K562 (cell line): ENCODE results near the gene RBBP4. TPM values are rescaled to one million over a fixed set of nuclear protein-coding genes. Genes with fewer than 3 reads are reported as not detected.

Experiments used
- ATAC-seq: fragments of 200-7000 bp; cut with Tn5 transposase; 3 replicates; pipeline ENCODE4 v1.9.1; 2020; ENCODE audit warnings: moderate library complexity
- BruUV-seq: library from RNA; stranded (reverse); fragments of 400-500 nt; replicated peaks from 2 replicates; lab custom pipeline; 2021; lab: Mats Ljungman, UMichigan
- CTCF ChIA-PET: fragments of 300-600 bp; formaldehyde crosslinking; extraction: SDS; loops from one replicate; lab custom pipeline; 2021; ENCODE audit warnings: low intra/inter-chr PET ratio; lab: Yijun Ruan, JAX
- POLR2A ChIA-PET: fragments of 300-600, 350-650 bp; sonication (Branson Sonifier 250); formaldehyde crosslinking; extraction: SDS; loops from one replicate; lab custom pipeline; 2021; ENCODE audit warnings: antibody characterized with exemption, inconsistent platforms; lab: Yijun Ruan, JAX
- DNase-seq, 4 experiments: peaks; one replicate each; pipeline versions ENCODE4 v3.0.0 to v3.0.0-alpha.2; 2011 to 2018; ENCODE audit warnings: low spot score in 3 of 4, mixed read lengths in 3 of 4; ENCODE audit errors: extremely low read depth in 1 of 4
- FAIRE-seq: peaks from 2 replicates; lab custom pipeline; 2011; peaks lifted over from hg19 to GRCh38; lab: Jason Lieb, UNC
- H2AFZ ChIP-seq: 2 replicates; pipeline ENCODE4 v1.6.0; 2011; ENCODE audit warnings: low read depth, low read length, control low read depth, inconsistent platforms
- H3K27ac ChIP-seq: fragments of 200-600 bp; 3 replicates; pipeline ENCODE4 v1.8.0; 2011; ENCODE audit warnings: low read depth, mild to moderate bottlenecking, control low read depth, inconsistent platforms, low read length, moderate library complexity, mixed read lengths; ENCODE audit errors: extremely low read depth
- H3K27me3 ChIP-seq, 2 experiments: fragments of 300-600 bp in 1 of 2; 2 replicates in 1 of 2; 3 replicates in 1 of 2; pipeline versions ENCODE4 v1.6.0 to v1.8.0; 2011; ENCODE audit warnings: inconsistent platforms in 2 of 2, low read length in 2 of 2, mild to moderate bottlenecking in 1 of 2, mixed read lengths in 1 of 2, moderate library complexity in 1 of 2; ENCODE audit not compliant: control insufficient read depth in 2 of 2, insufficient read depth in 2 of 2
- H3K36me3 ChIP-seq: fragments of 300-600 bp; 3 replicates; pipeline ENCODE4 v1.8.0; 2011; ENCODE audit warnings: mild to moderate bottlenecking, low read length, inconsistent platforms; ENCODE audit not compliant: control insufficient read depth, insufficient read depth
- H3K4me1 ChIP-seq, 2 experiments: fragments of 200-600 bp in 1 of 2; replicated peaks in 1 of 2; 2 replicates in 1 of 2; 3 replicates in 1 of 2; pipeline versions ENCODE4 v1.5.1 to v1.8.0; 2011; ENCODE audit warnings: inconsistent platforms in 2 of 2, low read length in 2 of 2, mild to moderate bottlenecking in 1 of 2, mixed read lengths in 1 of 2, moderate library complexity in 1 of 2; ENCODE audit not compliant: control insufficient read depth in 2 of 2, insufficient read depth in 2 of 2
- H3K4me2 ChIP-seq: 2 replicates; pipeline ENCODE4 v1.6.1; 2011; ENCODE audit warnings: low read length, control low read depth, inconsistent platforms, mixed read lengths; ENCODE audit not compliant: insufficient read depth
- H3K4me3 ChIP-seq: fragments of 200-600 bp; sonication (generic), shearing (Covaris generic); 2 replicates; pipeline ENCODE4 v1.5.1; 2016; ENCODE audit warnings: control low read depth, inconsistent platforms
- H3K79me2 ChIP-seq: fragments of 200-600 bp; 3 replicates; pipeline ENCODE4 v1.8.0; 2011; ENCODE audit warnings: low read length, inconsistent platforms; ENCODE audit not compliant: control insufficient read depth, insufficient read depth
- H3K9ac ChIP-seq, 2 experiments: 2 replicates each; pipeline versions ENCODE4 v1.6.0 to v1.6.1; 2011; ENCODE audit warnings: low read depth in 2 of 2, low read length in 2 of 2, control low read depth in 1 of 2, inconsistent platforms in 1 of 2, mild to moderate bottlenecking in 1 of 2, mixed read lengths in 1 of 2; ENCODE audit not compliant: insufficient read depth in 1 of 2
- H3K9me1 ChIP-seq: one replicate; pipeline ENCODE4 v1.6.0; 2011; ENCODE audit warnings: inconsistent platforms, mild to moderate bottlenecking, low read length, moderate library complexity; ENCODE audit not compliant: control insufficient read depth, insufficient read depth
- H3K9me3 ChIP-seq: replicated peaks from 2 replicates; pipeline ENCODE4 v1.5.1; 2011; ENCODE audit warnings: low read depth, low read length, inconsistent platforms; ENCODE audit not compliant: control insufficient read depth, insufficient read depth
- H4K20me1 ChIP-seq: replicated peaks from 2 replicates; pipeline ENCODE4 v1.6.1; 2011; ENCODE audit warnings: low read length, inconsistent platforms, mixed read lengths; ENCODE audit not compliant: control insufficient read depth, insufficient read depth
- ATF2 ChIP-seq: sonication (generic); formaldehyde crosslinking; IDR thresholded peaks from 2 replicates; pipeline ENCODE4 v1.8.1; 2022; ENCODE audit warnings: missing genetic modification reagents
- C11orf30 ChIP-seq: fragments of 450-650 bp; IDR thresholded peaks from 2 replicates; pipeline ENCODE4 v1.6.1; 2016; ENCODE audit warnings: low read depth, mild to moderate bottlenecking
- EP400 ChIP-seq: fragments of 450-650 bp; IDR thresholded peaks from 2 replicates; pipeline ENCODE4 v1.6.1; 2017; ENCODE audit warnings: antibody characterized with exemption, mild to moderate bottlenecking, moderate library complexity
- FOXO4 ChIP-seq: fragments of 450-650 bp; formaldehyde crosslinking; IDR thresholded peaks from 2 replicates; pipeline ENCODE4 v1.4.0; 2020; ENCODE audit warnings: mild to moderate bottlenecking, moderate library complexity
- LCOR ChIP-seq: sonication (generic); formaldehyde crosslinking; IDR thresholded peaks from 2 replicates; pipeline ENCODE4 v1.8.0; 2022; ENCODE audit warnings: mild to moderate bottlenecking, missing genetic modification reagents
- NR0B1 ChIP-seq: fragments of 450-650 bp; IDR thresholded peaks from one replicate; pipeline ENCODE4 v1.6.1; 2018; ENCODE audit warnings: mild to moderate bottlenecking, moderate library complexity; ENCODE audit not compliant: partially characterized antibody
- POLR2A ChIP-seq: fragments of 450-650 bp; conservative IDR thresholded peaks from 2 replicates; pipeline ENCODE4 v1.6.1; 2016
- POLR2AphosphoS2 ChIP-seq: IDR thresholded peaks from 2 replicates; pipeline ENCODE4 v1.6.1; 2012; ENCODE audit warnings: low read length, improper control_type of control experiment
- POLR2AphosphoS5 ChIP-seq: IDR thresholded peaks from 2 replicates; pipeline ENCODE4 v1.6.1; 2011; ENCODE audit warnings: mild to moderate bottlenecking, low read depth, low read length, moderate library complexity; ENCODE audit not compliant: control insufficient read depth, insufficient read depth
- POLR2B ChIP-seq: fragments of 450-650 bp; IDR thresholded peaks from 2 replicates; pipeline ENCODE4 v1.6.1; 2018; ENCODE audit warnings: low read depth; ENCODE audit not compliant: partially characterized antibody
- RBM22 ChIP-seq: fragments of 200-400 bp; formaldehyde crosslinking; IDR thresholded peaks from 2 replicates; pipeline ENCODE4 v1.6.1; 2018; ENCODE audit warnings: low read length, low read depth; ENCODE audit not compliant: poor library complexity, severe bottlenecking
- RCOR1 ChIP-seq, 2 experiments: IDR thresholded peaks; 2 replicates each; pipeline ENCODE4 v1.6.1; 2012; ENCODE audit warnings: low read depth in 2 of 2, low read length in 2 of 2, borderline replicate concordance in 1 of 2, improper control_type of control experiment in 1 of 2
- SIN3B ChIP-seq: fragments of 450-650 bp; IDR thresholded peaks from 2 replicates; pipeline ENCODE4 v1.6.1; 2017; ENCODE audit warnings: low read depth, mild to moderate bottlenecking, moderate library complexity
- SNIP1 ChIP-seq: fragments of 450-650 bp; IDR thresholded peaks from 2 replicates; pipeline ENCODE4 v1.7.1; 2017; ENCODE audit warnings: low read depth, mild to moderate bottlenecking
- SUPT5H ChIP-seq: fragments of 450-650 bp; IDR thresholded peaks from 2 replicates; pipeline ENCODE4 v1.6.1; 2016
- ZNF12 ChIP-seq: sonication (generic); formaldehyde crosslinking; IDR thresholded peaks from 2 replicates; pipeline ENCODE4 v1.4.0; 2020; ENCODE audit warnings: mild to moderate bottlenecking, missing genetic modification reagents
- ZNF316 ChIP-seq: fragments of 450-650 bp; IDR thresholded peaks from 2 replicates; pipeline ENCODE4 v1.6.1; 2016
- WGBS: fragments of 100-300 bp; shearing (Covaris generic); methylation state at CpG from one replicate; pipeline ENCODE4 v1.1.6; 2016; ENCODE audit warnings: low coverage, mixed read lengths; ENCODE audit not compliant: insufficient coverage; ENCODE audit errors: missing lambda C conversion rate; 5-methylcytosine and 5-hydroxymethylcytosine counted together
- in situ Hi-C: fragments of 300-500 bp; cut with MboI; formaldehyde crosslinking; loops from 4 replicates; pipeline ENCODE4 v1.15.0; 2018; ENCODE audit warnings: inconsistent platforms, mixed read lengths
- intact Hi-C: fragments of 100-400 bp; cut with micrococcal nuclease; formaldehyde crosslinking; loops from 2 replicates; pipeline ENCODE4 v1.14.2; 2022
- polyA plus RNA-seq, 8 experiments: library from polyadenylated mRNA; depleted of rRNA in 4 of 8; stranded (reverse) in 5 of 8; unstranded in 3 of 8; fragments of >200 nt; fragmentation: Nextera tagmentation in 2 of 8; fragmentation: Illumina TruSeq in 1 of 8; extraction: Ambion mirVana in 2 of 8; extraction: Trizol in 1 of 8; gene quantifications; 2 replicates each; pipeline versions ENCODE4 v1.2.1 to v1.2.3, GENCODE V29; 2011 to 2014; ENCODE audit warnings: inconsistent platforms in 1 of 8, missing spikeins in 1 of 8
- total RNA-seq, 7 experiments: library from RNA; depleted of rRNA in 6 of 7; stranded (reverse); fragments of >200 nt in 6 of 7; fragmentation: Illumina TruSeq in 2 of 7; extraction: Trizol in 2 of 7; gene quantifications; 2 replicates each; pipeline versions ENCODE4 v1.2.1 to v1.2.3, GENCODE V29; 2011 to 2021; ENCODE audit warnings: low replicate concordance in 1 of 7

The RBBP4 gene
- total and polyA plus RNA-seq, 9 of the 15 experiments (the other 6 are each of a cell fraction or from before 2014, with no cell fraction given): 185 to 409 (median 259) TPM

GRCh38 chr1:32683397-32683796 lies 32.4 kb downstream of the RBBP4 start:
- DNase-seq (no peak), FAIRE-seq (no peak), ATAC-seq (no peak)
- Histone ChIP-seq H3K9ac (no peak overlapping the region), H3K9me1 (no peaks in the 10 kb centered on the region), H3K4me3 (no peak overlapping the region), H3K36me3 (peaks cover 77% of the 10 kb centered on the region), H3K27ac (no peak overlapping the region), H3K4me2 (no peak overlapping the region), H2AFZ (no peak overlapping the region), H4K20me1 (0 out of 2 replicates have a peak, but pooled peaks cover 3% of the 10 kb centered on the region), H3K4me1 (no peaks in the 10 kb centered on the region), H3K9me3 (no peaks in the 10 kb centered on the region), H3K27me3 (no peaks in the 10 kb centered on the region)
- ChIA-PET POLR2A (interaction anchor here (1.3 to 2.1 kb wide), 2 partner anchors 10 to 11 kb away, joined by 4 to 9 read pairs; no protein-coding TSS in a partner anchor), CTCF (no interaction called here)
- BruUV-seq: no TSS peak
- in situ Hi-C loops: no loop called here
- no peak for TF ChIP-seq ATF2 (CRISPR knock-in tag)
- no peak for TF ChIP-seq SIN3B
- peak; percentile 59; the same call in 1 of the 2 replicates for TF ChIP-seq SUPT5H
- TF ChIP-seq RBM22: no peak
- TF ChIP-seq POLR2A: peak; percentile 50
- no peak for TF ChIP-seq RCOR1 (IDR thresholded peaks at IDR 0.05; ENCODE audit: borderline replicate concordance in 1 of 2, low read depth in 2 of 2, low read length in 2 of 2)
- TF ChIP-seq NR0B1: no peak
- TF ChIP-seq FOXO4 (CRISPR knock-in tag): no peak
- 0 out of 2 replicates have a peak, but pooled peaks have one; percentile 13 for TF ChIP-seq POLR2AphosphoS2
- TF ChIP-seq SNIP1: no peak
- TF ChIP-seq C11orf30: peak; percentile 52
- TF ChIP-seq POLR2B: peak; percentile 49
- no peak for TF ChIP-seq ZNF12 (CRISPR knock-in tag)
- TF ChIP-seq LCOR: 0 out of 2 replicates have a peak, but pooled peaks have one; percentile 26
- peak; percentile 41; the same call in 1 of the 2 replicates for TF ChIP-seq POLR2AphosphoS5
- peak; percentile 61 for TF ChIP-seq ZNF316
- no peak for TF ChIP-seq EP400
- TF ChIP-seq, all 486 proteins: peak for 8
- intact Hi-C loops: no loop called here
- WGBS: 85% methylated on average over 3 of the region's 3 CpGs
- H3K79me2 ChIP-seq: no peaks in the 10 kb centered on the region
